ENCODE data around the gene CC2D1B.
"Not testable (repeated sequence)": the region's sequence is repeated elsewhere in the genome, so short reads cannot be mapped to it uniquely, and the experiment has no call there.

The CC2D1B gene
- 106 to 160 (median 116) reads per million in 3 experiments for total RNA-seq

- peak; percentile 100 for DNase-seq
Observed at GRCh38 chr1:52365746-52366516, at the start of gene CC2D1B. CC2D1B (minus strand) TSS chr1:52366205; CDS start chr1:52364620, 1,585 bp downstream.

GRCh38 chr1:52414942-52415341, 48.9 kb upstream of the CC2D1B start:
- DNase-seq, result no peak

GRCh38 chr1:52413410-52413989, 47.5 kb upstream of the CC2D1B start:
- DNase-seq, result no peak

- no peak for DNase-seq
Observed at GRCh38 chr1:52404975-52405338, 39.0 kb upstream of the CC2D1B start.

GRCh38 chr1:52404116-52404974, 38.3 kb upstream of the CC2D1B start, which contains the start of the genes ORC1 and PRPF38A:
ORC1 (minus strand) TSS chr1:52404423; CDS start chr1:52402223, 2,200 bp downstream.
PRPF38A (plus strand) TSS chr1:52404602; CDS start chr1:52404750, 148 bp downstream.
- peak; percentile 96 for DNase-seq

GRCh38 chr1:52403566-52404115, 37.6 kb upstream of the CC2D1B start:
- DNase-seq, result peak; percentile 62

GRCh38 chr1:52402860-52403240, 36.8 kb upstream of the CC2D1B start:
- no peak for DNase-seq

- DNase-seq, result no peak
Observed at GRCh38 chr1:52400131-52400530, 34.1 kb upstream of the CC2D1B start.

GRCh38 chr1:52399629-52400028, 33.6 kb upstream of the CC2D1B start:
- DNase-seq, result no peak

GRCh38 chr1:52393174-52393573, 27.2 kb upstream of the CC2D1B start:
- no peak for DNase-seq

GRCh38 chr1:52386458-52386857, 20.5 kb upstream of the CC2D1B start:
- DNase-seq, result no peak

GRCh38 chr1:52385376-52385775, 19.4 kb upstream of the CC2D1B start:
- DNase-seq, result no peak

- not testable (repeated sequence) for DNase-seq
Observed at GRCh38 chr1:52369851-52370250, 3.8 kb upstream of the CC2D1B start.

- peak; percentile 55 for DNase-seq
Observed at GRCh38 chr1:52368383-52369172, 2.6 kb upstream of the CC2D1B start.

GRCh38 chr1:52367272-52367671, 1.3 kb upstream of the CC2D1B start:
- DNase-seq, result no peak

GRCh38 chr1:52366517-52366827, 467 bp upstream of the CC2D1B start:
- no peak for DNase-seq

GRCh38 chr1:52365071-52365745, 797 bp downstream of the CC2D1B start:
- DNase-seq, result no peak

GRCh38 chr1:52364235-52364839, 1.7 kb downstream of the CC2D1B start:
- DNase-seq, result no peak

GRCh38 chr1:52360595-52360968, 5.4 kb downstream of the CC2D1B start:
- no peak for DNase-seq

GRCh38 chr1:52359676-52360594, 6.1 kb downstream of the CC2D1B start:
- no peak for DNase-seq

Measured in central memory CD4-positive, alpha-beta T cell (primary cell).